Measurements from ENCODE around the gene TMCC3.
"Not testable (repeated sequence)": the region's sequence is repeated elsewhere in the genome, so short reads cannot be mapped to it uniquely, and the experiment has no call there.

TMCC3 gene

DNA sequence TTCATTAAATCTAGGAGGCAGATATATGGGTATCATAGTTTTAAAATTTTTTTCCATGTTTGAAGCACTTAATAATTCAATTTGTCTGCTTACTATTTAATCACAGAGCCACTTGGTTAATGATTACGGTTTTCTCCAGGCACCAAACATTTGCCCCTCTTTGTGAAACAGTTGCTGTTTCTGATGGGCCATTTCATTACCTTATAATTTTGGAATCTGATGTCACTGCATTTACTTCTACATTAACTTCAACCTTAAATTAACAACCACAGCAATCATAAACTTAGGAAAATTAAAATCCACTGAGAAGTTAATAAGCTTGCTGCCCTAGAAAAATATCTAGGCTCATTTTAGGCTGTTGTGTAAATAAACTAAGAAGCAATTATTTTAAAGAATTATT is 17.0 kb downstream of the TMCC3 start:
- DNase-seq (ENCODE audit: low spot score), result no peak

DNA sequence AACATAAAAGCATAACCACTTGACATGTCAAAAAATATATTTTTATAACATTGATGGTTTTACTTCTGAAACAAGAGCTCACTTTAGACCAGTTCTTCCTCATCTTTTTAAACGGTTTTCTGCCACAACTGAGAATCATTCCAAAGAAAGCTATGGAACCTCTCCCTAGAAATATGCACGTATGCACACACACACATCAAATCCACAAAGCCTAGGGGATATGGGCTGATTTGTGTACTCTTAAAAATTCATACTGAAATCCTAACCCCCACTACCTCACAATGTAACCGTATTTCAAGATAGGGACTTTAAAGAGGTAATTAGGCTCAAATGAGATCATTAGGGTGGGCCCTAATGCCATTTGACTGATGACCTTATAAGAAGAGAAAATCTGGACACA is 19.3 kb downstream of the TMCC3 start:
- DNase-seq (ENCODE audit: low spot score), result no peak

DNA sequence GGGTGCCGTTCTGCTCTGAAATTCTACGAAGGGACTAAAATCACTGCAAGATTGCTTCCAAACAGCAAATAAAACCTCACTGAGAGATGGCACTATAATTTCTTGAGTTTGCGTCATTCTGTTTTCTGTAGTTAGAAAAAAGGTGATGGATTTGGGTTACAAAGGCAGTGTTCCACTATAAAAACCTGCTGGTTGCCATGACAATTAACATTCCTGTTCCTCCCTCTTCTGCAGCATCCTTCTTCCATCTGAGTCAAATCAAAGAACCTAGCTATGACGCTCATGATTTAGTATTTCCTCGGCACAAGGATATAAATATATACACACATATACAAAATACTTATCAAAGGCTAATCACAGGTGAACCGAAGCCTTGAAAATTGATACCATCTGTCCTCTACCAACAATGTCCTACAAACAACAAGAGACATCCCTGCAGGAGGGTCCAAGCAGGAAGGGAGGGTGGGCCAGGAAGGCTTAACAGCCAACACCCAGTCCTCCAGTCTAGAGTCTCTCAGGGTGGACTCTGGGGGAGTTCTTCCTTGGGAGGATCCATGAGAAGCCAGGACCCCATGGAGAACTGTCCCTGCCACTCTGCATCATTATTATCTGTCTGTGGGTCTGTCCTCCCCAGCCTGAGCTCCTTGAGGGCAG is 21.4 kb downstream of the TMCC3 start:
- DNase-seq (ENCODE audit: low spot score), result no peak

DNA sequence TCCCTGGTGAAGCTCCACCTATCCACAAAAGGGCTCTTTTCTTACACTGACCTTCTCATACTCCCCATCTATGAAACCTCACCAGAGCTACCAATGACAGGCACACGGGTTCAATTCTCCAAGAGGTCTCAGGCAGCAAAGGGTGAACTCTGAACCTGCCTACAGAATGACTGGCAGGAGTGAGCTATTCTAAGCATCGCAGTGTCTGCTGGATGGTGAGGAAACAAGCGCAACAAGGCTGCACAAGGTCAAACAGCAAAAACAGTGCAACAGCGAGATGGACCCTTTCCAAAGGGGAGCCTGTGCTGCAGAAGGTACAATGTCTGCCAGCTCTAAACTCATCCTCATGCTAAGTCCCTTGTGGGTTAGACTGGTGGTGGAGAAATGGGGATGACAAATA is 22.0 kb downstream of the TMCC3 start:
- DNase-seq (ENCODE audit: low spot score), result no peak

DNA sequence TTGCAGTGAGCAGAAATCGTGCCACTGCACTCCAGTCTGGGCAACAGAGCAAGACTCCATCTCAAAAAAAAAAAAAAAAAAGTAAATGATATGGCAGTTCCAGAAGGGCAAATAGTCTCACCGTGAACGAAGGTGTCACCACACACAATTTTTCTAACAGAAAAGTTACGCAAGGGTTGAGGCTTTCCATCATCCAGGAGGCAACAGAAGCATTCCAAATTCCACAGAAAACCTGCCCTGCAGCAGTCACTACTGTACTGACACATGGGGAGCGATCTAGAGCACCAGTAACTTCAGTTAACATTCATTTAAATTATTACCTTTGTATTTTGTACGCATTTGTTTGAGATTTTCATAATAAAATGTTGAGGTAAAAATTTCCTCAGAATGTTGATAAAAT is 24.8 kb downstream of the TMCC3 start:
- no peak for DNase-seq (ENCODE audit: low spot score)

DNA sequence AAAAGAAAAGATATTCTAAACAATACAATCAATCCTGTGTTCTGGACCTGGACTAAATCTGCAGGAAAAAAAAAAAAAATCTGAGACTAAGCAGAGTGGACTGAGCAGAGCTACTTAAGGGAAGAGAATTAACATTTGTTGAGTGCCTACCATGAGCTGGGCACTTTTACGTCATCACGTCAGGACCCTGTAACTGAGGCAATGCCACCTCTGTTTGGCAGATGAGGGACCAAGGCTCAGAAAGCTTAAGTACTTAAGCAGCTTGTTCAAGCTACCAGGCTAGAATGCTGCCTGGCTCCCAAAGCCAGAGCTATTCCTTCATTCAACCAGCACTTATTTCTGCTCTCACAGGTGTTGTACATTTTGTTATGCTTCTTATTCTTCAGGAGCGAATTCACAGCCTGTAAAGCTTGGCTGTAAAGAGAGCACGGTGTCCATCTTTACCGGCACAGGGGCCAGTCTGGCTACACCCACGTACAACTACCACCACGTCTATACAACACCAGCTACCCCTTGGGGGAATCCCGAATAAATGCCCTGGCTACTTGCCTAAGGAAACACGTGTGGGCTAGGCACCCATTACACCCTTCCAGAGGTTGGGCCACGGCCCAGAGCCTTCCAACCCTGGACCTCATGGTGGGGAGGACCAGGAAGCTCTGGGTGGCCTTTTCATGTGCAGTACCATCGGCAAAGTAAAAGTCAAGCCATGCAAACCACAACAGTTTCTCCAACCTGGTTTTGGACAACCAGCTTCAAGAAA is 27.0 kb downstream of the TMCC3 start:
- no peak for DNase-seq (ENCODE audit: low spot score)

DNA sequence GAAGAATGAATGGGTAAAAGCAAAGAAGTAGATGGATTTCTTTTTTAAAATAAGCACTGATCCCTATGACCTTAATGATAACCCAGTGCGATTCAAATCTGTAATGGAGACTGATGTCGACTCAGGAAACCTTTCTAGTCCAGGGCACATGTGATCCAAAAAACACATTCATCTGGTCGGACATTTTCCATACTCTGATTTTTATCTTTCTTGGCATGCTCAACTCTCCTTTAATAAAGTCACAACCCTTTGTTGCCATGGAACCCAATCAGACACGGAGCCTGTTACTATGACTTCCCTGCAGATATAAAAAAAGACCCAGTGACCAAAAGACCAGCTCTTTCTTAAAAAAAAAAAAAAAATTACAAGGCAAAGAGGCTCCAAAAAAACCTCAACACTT is 27.9 kb downstream of the TMCC3 start:
- DNase-seq (ENCODE audit: low spot score), result no peak

DNA sequence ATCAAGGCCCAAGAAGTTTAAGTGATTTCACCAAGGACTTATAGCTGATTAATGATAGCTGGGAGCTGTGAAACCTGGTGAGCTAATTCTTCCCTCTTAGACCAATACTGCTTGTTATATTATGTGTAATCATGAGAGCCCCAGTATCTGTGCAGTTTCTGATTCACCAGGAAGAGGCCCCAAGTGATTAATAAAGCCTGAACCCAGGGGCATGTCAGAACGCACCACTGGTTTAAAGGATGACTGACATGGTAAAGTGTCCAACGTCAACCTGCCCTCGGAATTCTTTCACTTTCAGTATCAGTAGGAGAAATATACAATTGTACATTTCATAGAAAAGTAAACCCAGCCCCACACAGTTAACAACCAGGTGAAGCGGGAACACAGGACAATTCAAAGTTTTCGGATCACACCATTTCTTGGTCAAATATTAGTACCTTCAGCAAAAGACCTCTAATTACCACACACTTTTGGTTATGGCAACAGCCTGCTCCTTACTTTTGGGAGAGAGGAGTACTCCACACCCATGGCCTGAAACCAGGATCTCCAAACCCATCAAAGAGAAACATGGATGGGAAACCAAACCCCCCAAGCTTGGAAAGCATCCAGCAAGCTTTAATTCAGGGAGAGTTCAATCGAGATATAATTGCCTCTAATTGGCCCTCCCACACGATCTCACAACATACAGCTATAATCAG is 28.5 kb downstream of the TMCC3 start:
- DNase-seq (ENCODE audit: low spot score), result no peak

DNA sequence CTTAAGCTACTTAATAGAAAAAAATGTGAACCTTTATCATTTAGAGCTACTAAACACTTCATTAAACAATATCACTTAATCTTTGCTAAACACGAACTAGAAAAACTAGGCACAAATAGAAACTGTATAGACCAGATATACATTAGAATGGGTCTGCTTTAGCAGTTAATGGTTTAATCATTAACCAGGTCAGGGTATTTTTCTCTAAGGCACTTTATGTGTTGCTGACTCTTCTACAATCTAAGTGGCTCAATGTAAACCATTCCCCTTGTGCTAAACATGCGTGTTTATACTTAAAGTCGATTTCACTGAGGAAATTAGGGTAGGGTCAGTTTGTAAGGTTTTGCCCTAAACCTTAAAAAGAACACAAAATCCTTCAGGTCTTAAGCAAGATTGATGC is 29.7 kb downstream of the TMCC3 start:
- DNase-seq (ENCODE audit: low spot score), result no peak

DNA sequence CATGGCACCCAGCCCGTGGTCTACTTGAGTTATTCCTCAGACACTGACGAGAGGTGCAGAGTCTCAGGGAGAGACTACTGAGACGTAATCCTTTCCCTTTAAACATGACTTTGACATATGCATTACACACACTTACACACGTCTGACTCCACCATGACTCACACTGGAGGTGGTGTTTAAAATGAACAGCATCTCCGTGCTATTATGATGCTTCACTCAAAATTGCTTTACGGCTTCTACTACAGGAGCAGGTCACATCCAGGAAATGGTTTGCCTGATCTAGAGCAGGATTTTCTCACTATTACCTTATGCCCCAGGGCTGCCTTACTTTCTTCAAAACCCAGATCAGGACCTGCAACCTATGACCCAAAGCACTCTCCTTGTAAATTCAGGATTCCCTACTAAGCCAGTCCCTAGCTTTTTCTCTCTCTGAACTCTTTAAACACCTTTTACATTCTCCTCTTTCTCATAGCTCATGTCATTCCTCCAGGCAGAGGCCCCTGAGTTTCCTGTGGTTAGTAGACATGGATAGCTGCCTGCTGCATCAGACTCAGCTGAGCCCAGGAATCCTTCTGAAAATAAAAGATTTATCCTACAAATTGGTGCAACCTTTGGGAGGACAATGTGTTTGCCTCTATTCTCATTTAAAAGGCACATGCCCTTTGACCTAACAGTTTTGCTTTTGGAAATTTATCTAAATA is 31.2 kb downstream of the TMCC3 start:
- DNase-seq (ENCODE audit: low spot score), result peak; percentile 44

DNA sequence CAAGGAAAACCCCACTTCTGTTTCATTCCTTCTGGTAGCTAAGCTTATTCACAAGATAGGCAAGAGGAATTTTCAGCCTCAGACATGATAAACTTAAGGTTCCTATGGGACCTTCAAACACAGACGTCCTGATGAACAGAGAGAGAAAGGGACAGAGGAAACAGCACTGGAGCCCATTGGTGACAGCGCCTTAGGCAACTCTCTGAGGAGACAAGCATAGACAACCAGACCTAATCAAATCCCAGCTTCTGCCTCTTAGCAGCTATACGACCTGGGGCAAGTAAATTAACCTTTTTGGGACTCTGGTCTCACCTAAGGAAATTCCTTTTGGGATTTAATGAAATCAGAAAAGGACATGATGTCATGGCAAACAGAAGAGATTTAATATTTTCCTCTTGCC is 33.3 kb downstream of the TMCC3 start:
- DNase-seq (ENCODE audit: low spot score), result no peak

DNA sequence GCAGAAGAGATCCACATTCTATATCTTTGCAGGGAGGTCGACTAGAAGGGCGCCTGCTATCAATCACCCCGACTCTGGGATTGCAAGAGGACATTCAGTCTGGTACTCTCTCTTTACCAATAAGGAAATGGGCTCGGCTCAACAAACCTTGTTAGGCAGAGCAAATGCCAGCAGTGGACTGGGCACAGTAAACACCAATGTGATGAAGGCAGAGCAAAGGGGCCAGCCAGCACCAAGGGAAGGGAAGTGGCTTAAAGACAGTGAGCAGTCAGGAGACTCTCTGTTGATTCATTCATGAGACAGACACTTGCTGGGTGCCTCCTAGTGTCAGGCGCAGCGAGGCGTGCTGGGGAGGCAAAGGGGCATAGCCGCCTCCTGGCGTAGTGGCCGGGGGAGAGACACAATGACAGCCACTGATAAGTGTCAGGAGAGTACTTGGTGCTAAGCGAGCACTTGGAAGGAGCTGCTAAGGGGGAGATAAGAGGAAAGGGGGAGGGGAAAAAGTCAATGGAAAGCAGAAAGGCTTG is 34.1 kb downstream of the TMCC3 start:
- DNase-seq (ENCODE audit: low spot score), result no peak

DNA sequence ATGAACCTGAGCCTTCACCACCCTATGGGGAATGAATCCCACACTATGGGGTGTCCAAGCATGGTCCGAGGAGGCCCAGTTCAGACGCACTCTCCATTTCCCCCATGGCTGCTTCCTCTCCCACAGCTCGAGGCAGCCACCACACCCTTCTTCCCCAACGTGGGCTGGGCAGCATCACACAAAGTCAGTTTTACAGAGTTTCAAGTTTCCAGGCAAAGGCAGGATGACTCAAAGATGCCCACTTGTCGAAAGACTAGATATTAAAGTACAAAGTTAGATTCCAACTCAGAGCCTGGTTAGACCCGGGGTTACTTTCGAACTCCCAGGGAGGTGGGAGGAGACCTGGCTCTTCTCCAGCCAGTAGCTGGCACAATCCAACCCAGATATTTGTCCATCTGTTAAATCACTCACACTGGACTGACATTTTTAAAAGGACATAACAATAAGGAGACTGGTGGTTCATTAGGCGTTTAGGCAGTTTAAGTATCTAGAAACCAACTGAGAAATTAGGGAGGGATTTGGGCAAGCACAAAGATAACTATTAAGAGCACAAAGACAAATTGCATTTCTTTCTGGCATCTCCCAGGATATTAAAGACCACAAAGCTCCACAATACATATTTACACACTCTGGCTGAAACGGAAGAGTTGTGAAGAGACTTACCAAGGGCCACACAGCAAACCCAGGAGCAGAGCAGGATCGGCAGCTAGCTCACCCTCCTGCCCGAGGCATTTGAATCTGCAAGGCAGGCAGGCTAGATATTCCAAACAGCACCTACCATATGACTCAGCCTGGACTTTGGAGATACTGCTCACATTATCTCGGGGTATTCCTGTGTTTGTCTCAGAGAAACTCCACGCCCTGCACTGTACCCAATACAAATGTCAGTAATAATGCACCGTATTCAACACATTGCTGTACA is 34.8 kb downstream of the TMCC3 start:
- peak; percentile 10 for DNase-seq (ENCODE audit: low spot score)

DNA sequence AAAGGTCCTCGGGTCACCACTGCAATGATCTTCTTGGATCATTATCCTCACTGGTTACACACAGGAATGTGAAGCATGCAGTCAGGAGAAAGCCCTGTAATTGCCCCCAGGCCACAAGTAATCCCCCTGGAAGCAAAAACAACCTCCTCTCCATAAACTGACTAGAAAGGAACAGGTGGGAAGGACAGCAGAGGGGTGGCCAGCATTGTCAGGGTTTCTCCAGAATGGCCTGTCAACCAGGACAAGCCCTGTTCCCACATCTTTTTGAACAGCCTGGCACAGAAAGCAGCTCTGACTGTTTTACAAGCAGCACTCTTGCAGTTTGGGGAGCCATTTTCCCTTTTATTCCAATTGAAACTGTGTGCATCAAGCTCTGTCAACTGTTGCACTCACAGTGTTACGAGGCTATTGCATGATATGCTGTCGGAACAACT is 36.1 kb downstream of the TMCC3 start:
- no peak for DNase-seq (ENCODE audit: low spot score)

DNA sequence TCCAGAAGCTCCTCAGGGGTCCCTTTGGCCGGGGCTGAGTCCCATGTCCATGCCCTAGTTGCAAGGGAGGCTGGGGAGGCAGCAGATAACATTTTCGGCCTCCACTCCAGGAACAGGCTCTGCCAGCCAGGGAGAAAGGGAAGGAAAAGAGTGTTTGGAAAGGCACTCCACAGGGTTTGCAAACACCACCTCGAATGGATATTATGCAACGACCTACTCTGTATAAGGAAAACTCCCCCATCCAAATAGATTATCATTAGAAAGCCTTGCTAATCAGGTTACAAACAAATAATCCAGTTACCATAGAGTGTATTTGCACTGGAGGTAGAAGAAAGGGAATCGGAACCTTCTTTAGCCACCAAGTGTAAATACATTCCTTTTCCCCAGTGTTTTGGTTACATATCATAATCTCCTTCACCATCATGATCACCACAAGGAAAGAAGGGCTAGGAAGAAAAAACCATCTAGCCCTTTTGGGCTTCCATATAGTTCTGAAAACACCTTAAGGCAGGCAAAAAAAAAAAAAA is 40.4 kb downstream of the TMCC3 start:
- DNase-seq (ENCODE audit: low spot score), result no peak

DNA sequence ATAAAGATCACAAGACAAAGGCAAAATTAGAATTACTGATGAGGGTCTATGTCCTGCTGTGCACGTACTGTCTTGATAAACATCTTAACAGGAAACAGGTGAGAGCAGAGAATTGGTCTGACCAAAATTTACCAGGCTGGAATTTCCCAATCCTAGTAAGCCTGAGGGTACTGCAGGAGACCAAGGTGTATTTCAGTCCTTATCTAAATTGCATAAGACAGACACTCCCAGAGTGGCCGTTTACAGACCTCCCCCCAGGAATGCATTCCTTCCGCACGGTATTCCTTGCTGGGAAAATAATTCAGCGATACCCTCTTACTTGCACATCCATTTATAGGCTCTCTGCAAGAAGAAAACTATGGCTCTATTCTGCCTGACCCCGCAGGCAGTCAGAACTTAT is 43.5 kb downstream of the TMCC3 start:
- not testable (repeated sequence) for DNase-seq (ENCODE audit: low spot score)

DNA sequence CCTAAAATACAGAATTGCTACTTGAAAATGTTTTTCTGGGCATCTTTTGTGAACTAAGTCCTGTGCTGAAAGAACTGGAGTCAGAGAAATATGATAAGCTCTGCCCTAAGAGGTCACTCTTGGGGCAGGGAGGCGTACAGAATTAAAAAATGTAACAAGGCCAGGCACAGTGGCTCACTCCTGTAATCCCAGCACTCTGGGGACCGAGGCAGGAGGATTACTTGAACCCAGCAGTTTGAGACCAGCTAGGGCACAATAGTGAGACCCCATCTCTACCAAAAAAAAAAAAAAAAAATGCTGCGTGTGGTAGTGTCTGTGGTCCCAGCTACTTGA is 46.0 kb downstream of the TMCC3 start:
- no peak for DNase-seq (ENCODE audit: low spot score)

DNA sequence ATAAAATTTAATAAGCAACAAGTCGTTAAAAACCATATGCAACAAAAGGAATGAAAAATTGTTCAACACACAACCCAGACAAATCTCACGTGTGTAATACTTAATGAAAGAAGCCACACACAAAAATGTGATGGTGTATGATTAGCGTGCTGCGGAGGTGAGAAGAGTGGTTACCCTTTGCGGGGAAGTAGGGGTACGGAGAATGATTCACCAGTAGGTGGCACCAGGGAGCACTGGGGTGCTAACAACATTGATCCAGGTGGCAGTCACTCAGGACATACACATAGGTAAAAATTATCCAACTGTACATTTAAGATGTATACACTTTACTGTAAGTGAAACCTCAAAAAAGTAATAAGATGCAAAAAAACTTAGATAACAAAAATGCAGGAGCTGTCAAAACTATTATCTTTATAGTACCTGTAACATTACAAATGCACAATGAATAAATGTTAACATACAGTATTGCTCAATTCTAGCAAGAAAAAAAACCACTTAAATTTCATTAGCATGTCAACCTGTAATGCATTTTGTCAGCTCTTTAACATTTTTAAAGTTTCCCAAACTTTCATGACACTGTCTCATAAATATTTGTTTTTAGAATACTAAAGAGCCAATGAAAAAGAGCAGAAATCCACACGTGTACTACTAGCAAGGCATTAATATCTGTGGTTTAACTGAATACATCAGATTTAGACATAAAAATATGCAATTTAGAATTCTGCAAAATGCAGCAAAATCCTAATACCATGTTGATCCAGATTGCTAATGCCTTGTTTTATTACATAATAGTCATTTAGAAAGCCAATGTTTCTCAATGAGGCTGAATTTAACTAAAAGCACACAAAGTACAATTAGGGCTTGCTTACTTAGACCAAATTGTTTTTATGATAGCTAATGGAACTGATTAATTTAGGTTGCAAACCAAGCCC is 46.7 kb downstream of the TMCC3 start:
- DNase-seq (ENCODE audit: low spot score), result no peak

DNA sequence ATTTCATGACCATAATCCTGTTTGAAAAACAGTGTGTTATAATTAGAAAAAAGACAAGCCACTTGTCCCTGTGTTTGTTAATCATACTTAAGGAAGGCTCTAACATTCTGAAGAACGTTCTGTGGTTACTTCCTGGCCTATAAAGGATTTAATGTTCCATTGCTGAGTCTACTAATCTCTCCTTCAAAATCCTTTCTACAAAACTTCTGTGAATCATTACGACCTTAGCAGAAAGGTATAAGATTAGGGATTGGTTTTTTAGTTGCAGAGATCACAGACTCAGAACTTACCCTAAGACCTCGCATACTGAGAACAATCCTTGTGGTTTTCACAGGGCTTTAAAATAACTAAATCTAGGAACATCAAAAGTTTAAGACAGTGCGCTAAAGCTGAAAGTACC is 48.3 kb downstream of the TMCC3 start:
- no peak for DNase-seq (ENCODE audit: low spot score)

DNA sequence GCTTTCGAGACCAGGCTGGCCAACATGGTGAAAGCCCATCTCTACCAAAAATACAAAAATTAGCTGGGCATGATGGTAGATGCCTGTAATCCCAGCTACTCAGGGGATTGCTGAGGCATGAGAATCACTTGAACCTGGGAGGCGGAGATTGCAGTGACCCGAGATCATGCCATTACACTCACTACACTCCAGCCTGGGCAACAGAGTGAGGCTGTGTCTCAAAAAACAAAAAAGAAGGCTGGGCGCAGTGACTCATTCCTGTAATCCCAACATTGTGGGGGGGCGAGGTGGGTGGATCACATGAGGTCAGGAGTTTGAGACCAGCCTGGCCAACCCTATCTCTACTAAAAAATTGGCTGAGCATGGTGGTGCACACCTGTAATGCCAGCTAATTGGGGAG is 49.0 kb downstream of the TMCC3 start:
- not testable (repeated sequence) for DNase-seq (ENCODE audit: low spot score)
